LHCN-M2 (cell line): ENCODE measurements around the gene ABCA9. TPM values are rescaled to one million over a fixed set of nuclear protein-coding genes. Genes with fewer than 3 reads are reported as not detected.

Experiments
- DNase-seq: peaks from one replicate; pipeline ENCODE4 v3.0.0-alpha.2; 2012; ENCODE audit warnings: low read depth
- total RNA-seq: library from RNA; depleted of rRNA; stranded (reverse); fragments of >200 nt; gene quantifications from 2 replicates; pipeline ENCODE4 v1.2.3, GENCODE V29; 2014

ABCA9 gene
- total RNA-seq, 1 experiment from 2014 or later, result not detected

DNA sequence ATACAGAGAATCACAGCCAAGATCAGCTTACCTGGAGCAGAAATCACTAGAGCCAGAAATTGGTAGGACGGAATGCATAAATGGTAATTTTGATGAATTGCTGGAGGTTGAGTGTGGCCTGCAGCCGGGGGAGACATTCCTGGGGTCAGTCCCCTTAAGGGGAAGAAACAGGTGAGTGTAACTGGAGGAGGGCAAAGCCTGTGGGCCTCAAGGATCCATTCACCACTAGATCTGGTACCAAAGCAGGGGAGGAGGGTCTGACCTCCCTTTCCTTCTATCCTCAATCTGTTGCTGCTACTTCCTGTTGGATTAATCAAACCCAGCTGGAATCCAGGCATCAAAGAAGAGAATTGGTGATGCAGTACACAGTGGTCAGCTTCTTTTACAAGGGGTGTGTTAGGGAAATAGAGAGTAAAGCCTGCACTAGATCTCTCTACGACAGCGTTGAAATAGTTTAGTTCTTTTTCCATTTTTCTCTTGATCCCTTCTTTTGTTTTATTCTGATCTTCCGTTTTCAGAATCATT lies 8.6 kb upstream of the ABCA9 start:
- DNase-seq, result no peak

DNA sequence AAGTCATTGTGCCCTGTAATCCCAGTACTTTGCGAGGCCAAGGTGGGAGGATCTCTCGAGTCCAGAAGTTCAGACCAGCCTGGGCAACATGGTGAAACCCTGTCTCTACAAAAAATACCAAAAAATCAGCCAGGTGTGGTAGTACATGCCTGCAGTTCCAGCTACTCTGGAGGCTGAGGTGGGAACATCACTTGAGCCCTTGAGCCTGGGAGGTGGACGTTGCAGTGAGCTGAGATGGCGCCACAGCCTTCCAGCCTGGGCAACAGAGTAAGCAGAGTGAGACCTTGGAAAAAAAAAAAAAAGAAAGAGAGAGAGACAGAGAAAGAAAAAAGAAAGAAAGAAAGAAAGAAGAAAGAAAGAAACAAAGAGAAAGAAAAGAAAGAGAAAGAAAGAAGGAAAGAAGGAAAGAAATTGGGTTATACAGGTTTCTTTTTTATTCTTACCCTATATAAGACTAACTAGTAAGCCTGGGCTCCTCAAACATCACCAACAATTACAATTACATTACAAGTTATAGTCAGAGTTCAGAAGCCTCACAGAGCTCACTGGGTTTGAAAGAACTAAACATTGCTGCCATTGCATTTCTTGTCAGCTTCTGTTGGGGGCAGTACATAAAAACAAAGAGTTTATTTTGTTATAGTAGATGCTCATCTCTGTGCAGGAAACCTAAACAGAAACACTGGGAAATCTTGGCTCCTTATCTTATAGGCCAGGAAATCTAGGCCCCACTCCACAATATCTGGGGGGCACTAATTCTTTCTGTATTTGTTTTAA lies 6.7 kb upstream of the ABCA9 start:
- no peak for DNase-seq

DNA sequence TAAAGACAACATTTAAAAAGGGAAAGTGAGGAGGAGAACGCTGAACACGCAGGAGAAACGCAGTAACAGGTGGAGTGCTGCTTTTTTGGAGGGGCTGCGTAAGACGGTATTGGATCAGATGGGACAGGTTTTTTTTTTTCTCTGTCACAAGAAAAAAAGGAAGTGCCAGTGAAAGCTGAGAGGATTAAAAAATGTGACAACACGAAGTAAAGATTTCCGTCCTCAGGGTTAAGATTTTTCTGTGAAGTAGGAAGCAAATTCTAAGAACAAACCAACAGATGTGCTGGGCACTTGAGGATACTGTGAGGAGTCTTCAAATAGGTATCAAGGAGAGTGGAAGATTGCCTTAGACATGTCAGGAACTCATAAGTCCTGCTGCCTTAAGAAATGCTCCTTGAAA lies 5.8 kb upstream of the ABCA9 start:
- no peak for DNase-seq

DNA sequence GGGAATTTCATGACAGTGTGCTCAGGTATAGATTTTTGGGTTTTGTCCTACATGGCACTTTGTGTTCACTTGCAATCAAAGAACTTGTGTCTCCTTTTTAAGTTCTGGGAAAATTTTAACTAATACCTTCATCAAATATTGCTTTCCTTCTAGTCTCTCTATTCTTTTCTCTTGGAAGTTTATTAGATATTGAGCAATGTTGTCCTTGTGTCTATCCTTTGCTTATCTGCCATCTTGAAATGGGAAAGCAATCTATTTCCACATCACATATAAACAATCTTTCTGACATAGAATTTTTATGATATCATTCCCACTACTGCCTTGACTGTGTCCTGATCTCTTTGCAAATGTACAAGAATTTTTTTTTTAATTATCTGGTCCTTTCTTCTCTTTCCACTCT lies 4.4 kb upstream of the ABCA9 start:
- no peak for DNase-seq

DNA sequence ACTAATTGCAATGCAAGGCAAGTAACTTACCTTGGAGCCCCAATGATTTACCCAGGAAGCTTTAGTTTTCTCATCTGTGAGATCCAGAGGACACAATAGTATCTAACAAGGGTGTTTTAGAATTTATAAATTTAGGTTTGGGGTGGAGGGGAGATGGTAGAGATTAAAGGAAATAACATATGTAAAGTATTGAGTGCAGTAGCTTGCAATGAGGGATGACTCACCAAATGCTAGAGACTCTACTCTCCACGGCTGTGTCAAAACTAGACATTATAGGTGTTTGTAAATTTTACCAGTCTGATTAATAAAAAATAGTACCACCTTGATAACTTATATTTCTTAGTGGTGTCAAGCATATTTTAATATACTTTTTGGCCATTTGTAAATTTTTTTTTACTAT lies 3.7 kb upstream of the ABCA9 start:
- no peak for DNase-seq

DNA sequence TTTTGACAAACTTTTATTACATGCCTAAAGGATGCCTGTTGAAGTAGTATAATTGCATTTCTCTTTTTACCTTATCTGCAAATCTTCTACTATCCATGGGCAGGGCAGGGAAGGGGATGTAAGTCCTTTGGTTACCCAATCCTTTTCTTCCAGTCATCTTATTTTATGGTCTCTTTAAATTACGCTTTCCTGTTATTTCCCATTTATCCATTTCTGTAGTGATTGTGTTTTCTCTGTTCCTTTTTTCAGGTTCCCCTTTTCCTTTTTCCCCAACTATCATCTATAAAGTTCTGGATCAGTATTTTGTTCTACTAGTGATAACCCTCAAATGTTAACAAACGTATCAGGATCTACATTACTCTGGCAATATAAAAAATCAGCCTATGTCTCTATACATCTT lies 3.3 kb upstream of the ABCA9 start:
- DNase-seq, result no peak

DNA sequence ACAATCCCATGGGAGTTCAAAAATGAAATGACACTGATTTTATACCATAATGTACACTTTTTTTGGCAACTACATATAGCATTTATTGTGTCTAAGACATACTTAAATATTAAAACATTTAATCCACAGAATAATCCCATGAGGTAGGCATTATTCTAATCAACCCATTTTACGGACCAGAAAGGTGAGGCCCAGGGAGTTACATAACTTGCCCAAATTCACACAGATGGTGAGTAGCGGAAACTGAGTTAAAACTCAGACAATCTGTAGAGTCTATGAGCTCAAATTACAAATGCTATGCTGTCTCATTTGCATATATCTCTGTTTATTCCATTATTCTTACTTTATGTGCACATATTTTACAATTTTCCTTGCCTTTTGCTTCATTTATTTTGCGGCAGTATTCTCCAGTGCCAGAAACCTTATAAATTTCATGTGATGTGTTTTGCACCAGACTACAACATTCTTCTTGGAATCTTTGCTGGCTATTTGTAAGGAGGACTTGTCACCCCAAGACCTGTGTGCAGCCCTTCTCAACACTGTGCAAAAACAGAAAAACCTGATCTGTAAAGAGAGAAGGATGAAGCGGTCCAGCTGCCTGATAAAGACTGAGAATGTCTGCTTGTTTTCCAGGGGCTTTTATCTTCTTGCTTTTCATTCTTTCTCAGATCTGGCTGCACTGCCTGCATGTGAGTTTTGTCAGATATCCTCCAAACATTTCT lies 2.3 kb upstream of the ABCA9 start:
- DNase-seq, result no peak

DNA sequence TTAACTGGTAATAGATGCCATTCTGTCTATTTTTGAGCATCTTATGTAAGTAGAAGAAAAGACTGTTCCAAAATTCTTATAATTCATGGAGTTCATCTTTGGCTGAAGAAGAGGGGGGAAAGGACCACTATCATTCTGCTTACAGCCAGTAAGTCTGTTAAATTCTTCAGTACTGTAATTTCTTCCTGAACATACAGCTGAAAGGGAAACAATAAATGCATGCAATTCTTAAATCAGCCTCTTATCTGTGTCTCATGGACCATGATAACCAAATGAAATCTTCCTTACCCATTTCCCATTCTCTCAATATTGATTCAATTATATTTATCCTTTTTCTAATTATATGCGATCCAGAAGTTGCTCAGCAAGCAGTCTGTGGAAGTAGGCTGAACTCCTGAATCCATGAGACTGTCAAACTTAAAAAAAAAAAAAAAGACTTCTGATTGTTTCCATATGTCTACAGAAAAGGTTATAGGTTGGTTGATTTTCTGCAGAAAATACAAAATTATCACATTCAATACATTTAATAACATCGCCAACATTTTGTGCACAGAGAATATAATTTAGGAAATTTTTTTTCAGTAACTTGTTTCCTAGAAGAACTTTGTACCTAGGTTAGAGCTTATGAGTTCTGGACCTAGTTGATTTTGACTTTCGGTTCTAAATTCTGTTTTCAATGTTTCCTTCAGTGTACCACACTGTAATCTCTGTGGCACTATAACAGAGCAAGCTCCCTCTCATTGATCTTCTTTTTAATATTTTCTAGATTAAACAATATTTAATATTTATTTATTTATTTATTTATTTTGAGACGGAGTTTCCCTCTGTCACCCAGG lies 1.2 kb upstream of the ABCA9 start:
- no peak for DNase-seq

DNA sequence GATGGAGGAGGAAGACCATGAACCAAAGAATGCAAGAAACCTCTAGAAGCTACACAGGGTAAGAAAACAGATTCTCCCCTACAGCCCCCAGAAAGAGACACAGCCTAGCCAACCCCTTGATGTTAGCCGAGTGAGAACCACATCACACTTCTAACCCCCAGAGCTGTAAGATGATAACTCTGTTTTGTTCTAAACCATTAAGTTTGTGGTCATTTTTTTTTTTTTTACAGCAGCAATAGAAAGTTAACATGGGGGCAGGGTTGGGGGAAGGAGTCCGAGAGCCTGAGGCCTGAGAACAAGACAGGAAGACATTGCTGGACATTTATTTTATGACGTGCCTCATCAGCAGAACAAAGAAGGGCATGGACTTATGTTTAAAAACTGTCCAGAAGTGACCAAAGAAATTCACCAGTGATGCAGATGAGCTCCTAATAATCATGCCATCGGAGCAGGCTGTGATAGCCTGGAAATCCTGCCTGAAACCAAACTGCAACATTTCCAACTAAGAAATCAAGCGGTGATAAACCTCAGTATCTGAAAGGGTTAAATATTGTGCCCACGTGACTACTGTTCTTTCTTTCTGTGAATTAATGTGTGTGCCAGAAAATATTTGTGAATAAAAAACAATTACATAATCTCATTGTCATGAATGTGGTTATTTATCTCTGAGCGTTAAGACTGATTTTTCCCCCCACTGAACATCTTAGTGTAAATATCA lies 1.1 kb downstream of the ABCA9 start:
- no peak for DNase-seq

DNA sequence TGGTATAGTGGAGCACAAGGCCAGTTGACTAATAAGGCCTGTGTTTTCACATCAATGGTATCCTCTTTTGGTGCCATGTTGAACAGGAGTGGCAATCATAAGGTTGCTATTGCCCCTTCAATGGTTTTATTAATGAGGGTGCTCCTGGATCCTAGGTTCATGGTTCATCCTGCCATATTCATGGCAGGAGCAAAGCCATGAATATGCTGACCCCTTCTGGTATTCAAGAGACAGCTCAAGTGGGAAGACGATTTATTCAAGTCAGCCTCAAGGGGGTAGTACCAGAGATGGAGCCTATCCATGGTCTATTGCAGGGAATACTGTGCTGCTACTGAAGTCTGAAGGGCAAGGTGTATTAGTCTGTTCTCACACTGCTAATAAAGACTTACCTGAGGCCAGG lies 2.6 kb downstream of the ABCA9 start:
- no peak for DNase-seq

DNA sequence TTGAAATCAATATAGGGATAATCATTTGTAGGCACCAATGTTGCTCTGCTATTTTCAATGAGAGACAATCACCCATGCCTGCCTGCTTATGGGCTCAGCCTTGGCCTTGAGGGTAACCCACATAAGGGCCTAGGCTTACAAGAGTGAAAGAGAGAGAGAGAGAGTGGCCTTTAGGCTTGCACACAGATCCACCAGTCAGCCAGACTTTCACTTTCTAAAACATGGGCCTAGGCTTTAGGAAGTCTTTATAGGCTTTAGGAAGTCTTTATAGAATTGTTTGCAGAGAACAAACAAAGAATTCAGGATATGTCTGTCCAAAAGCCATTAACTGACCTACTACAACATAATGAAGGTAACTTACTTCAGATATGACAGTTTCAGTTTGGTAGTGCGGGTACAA lies 3.4 kb downstream of the ABCA9 start:
- DNase-seq, result no peak

DNA sequence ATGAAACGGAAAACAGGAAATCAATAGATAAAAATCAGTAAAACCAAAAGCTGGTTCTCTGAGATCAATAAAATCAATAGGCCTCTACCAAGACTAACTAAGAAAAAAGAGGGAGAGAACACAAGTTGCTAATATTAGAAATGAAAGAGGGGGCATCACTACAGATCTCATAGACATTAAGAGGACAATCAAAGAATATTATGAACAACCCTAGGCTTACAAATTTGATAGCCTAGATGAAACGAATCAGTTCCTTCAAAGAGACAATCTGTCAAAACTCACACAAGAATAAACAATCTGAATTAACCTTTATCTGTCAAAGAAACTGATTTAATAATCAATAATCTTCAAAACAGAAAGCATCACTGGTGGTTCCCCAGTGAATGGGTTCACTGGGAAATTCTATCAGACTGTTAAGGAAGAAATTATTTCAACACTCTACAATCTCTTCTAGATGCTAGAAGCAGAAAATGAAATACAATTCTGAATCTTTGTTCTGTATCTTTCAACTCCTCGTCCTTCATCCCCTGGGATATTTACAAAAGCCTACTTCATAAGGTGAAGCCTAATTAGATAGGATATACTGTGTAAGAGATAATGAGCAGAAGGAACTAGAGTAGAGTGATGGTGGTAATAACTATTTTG lies 4.4 kb downstream of the ABCA9 start:
- no peak for DNase-seq

DNA sequence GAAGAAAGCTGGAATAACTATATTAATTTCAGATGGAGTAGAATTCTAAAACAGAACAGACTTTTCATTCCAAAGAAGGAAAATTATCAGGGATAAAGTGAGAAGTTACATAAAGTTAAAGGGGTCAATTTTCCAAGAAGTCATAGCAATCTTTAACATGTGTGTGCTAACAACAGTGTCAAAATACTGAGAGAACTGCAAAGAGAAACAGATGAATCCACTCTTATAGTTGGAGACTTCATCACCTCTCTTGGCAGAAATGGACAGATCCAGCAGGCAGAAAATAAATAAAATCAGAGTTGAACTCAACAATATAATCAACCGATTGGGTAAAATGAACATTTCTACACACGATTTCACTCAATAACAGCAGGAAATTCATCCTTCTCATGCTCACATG lies 5.4 kb downstream of the ABCA9 start:
- DNase-seq, result no peak

DNA sequence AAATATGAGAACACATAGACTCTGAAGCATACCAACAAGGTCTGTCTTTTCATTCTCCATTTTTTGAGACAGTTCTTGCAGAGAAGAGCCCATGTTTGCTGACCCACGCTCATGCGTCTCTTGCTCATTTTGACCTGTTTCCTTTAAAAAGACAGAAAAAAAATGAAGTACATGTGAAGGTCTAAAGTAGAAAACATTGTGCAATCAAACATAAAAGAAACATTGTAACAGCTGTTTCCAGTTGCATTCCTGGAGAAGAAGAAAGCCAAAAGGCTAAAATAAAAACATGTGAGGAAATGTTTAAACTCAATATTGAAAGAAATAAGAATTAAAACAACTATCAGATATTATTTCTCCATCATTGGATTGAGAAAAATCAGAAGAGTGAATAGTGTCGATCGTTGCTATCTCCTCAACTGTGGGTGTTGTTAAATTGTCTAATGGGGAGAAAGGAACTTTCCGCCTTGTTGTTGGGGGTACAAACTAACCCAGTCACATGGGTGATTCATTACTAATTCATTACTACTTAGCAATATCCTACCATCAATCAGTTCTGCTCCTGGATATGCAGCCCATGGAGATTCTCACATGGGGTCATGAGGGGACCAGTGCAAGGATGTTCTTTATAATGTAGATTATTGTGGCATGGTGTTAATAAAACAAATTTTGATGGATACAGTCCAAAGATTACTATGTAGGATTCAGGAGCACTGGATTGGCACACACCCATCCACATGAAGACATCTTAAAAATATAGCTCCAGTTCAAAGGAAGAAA lies 9.5 kb downstream of the ABCA9 start:
- peak; percentile 8 for DNase-seq

DNA sequence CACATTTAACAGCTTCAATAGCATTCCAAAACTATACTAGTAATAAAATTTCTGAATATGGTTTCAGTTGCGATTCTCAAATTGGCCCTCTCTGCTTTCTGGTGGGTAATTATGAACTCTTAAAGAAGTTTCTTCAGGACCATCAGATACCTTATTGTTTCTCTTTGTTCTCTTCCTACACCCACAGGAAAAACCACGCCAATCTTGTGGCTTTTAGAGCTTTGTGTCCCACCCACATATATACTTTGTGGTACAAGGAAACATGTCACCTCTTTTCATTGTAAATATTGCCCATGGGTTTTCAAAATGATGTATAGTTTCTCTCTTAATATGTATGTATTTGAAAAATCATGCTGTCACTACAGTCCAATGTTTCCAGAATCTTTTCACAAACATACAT lies 12.1 kb downstream of the ABCA9 start:
- no peak for DNase-seq

DNA sequence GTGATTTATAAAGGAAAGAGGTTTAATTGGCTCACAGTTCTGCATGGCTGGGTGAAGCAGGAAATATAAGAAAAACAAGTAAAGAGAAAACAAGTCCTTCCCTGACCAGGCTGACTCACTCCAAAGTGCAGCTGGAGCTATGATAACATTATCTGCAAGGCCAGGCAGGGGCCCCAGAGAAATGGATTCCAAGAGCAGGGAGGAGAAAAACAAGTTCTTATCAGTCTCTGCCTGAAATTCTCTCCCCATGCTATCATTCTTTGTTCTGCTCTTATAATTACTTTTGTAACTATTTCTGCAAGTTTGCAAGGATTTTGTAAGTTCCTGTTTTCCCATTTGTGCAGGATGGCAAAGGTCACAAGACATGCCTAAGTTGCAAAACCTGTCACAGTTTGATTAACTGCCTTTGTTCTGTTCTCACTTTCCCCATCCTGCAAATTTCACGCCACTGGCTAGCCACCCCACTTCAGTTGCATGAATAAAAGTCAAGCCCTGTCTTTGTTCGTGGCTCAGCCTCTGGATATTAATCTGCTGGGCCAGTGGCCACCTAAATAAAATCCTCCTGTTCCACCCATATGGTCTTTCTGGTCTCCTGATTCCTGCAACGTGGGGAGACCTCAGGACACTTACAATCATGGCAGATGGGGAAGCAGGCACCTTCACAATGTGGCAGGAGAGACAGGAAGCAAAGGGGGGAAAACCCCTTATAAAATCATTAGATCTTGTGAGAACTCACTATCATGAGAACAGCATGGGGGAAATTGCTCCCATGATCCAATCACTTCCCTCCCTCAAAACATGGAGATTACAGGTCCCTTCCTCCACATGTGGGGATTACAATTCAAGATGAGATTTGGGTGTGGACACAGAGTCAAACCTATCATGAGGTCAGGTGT lies 13.1 kb downstream of the ABCA9 start:
- DNase-seq, result peak; percentile 13

DNA sequence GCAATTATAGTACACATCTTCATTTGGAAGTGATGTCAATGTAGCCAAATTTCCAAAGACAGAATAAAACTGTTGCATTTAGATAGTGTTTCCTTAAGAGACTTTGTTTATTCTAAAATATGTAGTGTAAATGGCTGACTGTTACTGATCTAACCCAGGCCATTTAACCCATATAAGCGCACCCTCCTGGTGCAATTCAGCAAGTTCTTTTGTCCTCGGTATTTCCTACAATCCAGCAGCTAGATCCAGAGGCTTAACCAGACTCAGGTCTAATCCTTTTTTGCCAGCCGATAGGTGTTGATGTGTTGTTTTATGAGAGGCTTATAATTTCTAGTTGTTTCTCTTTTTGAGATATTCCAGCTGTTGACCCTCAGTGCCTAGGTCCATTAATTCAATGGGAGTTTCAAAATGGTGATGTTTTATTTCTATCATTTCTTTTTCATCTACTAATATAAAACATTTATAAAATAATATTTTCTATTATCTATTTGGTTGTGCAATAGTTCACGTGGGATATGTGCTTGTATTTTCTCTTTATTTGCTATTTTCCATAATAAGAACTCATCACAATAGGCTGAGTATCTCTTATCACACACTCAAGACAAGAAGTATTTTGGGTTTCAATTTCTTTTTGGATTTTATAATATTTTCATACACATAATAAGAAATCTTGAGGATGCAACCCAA lies 14.5 kb downstream of the ABCA9 start:
- no peak for DNase-seq

DNA sequence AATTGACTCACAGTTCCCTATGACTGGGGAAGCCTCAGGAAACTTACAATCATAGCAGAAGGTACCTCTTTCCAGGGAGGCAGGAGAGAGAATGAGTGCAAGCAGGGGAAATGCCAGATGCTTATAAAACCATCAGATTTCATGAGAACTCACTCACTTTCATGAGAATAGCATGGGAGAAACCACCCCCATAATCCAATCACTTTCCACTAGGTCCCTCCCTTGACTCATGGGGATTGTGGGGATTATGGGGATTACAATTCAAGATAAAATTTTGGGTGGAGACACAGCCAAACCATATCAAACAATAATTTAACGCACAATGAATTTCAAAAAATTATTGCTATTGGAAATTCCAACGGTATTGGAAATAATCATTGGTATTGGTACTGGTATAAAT lies 15.1 kb downstream of the ABCA9 start:
- no peak for DNase-seq

DNA sequence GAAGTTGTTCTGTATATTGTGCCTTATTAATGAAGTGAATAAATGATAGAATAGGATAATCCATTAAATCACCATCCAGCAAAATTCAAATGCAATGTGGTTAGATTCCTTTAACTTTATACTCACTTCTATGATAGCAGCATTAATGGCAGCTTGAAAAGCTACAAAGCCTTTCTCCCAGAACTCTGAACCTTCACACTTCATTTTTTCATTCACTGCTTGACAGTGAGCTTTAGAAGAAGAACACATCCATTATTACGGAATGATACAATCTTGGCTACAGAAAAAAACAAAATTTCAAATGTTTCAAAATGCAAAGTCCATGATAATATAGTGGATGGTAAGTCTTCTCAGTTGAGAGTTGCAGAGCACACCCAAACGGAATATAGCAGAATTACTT lies 16.4 kb downstream of the ABCA9 start:
- DNase-seq, result no peak
